ENCODE measurements around the gene ARL6IP4. TPM values are rescaled to one million over a fixed set of nuclear protein-coding genes. Genes with fewer than 3 reads are reported as not detected.

Gene ARL6IP4
- total and polyA plus RNA-seq, 2 of the 4 experiments (the other 2 are of a cell fraction), result 161 to 254 TPM

DNA sequence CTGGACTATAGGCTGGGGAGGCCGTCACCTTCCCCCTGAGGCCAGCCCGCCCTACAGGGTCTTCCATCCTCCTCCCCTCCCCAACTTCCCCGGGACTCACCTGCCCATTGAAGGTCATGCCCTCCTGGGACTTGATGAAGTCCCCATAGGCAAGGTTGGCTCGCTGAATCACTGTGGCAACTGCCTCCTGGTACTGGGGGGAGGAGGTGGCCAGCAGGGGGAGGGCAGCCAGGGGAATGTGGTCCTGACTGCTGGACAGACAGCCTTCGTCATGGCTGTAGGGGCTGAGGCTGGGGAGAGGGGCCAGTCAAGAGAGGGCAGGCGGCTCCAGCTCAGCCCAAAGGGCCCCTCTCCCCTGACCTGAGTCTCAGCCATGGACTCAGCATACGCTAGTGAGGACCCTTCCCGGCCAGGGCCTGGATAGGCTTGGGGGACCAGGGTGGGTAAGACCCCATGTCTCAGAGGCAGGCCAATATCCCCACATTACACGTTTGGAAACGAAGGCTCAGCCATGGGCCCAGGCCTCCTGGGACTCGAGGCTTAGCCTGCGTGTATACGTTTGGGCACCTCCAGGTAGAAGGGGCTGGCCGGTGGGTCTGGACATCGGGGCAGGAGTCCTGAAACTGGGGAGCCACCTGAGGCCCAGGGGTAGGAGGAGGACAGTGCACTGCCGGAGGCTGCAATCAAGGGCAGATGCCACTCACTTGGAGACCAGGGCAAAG is 16.3 kb downstream of the ARL6IP4 start:
- H2BK5ac ChIP-seq (ENCODE audit: low read depth, low read length, poor library complexity, severe bottlenecking), result no peak overlapping the region
- H2AK9ac ChIP-seq (replicated peaks; ENCODE audit: low read depth, low read length, poor library complexity), result no peak overlapping the region
- no peaks in the 10 kb centered on the region for H3K9me3 ChIP-seq (ENCODE audit: control insufficient read depth, insufficient read depth, low read length)
- in situ Hi-C loops (cut with MboI; ENCODE audit: low sequenced_read_pairs), result no loop called here
- H3K9me1 ChIP-seq (ENCODE audit: insufficient read depth, low read length), result no peaks in the 10 kb centered on the region
- no peak overlapping the region for H2AFZ ChIP-seq (replicated peaks; ENCODE audit: low read length, poor library complexity)
- no peak overlapping the region for H3K14ac ChIP-seq (replicated peaks; ENCODE audit: low read depth, low read length)
- no peak overlapping the region for H2BK15ac ChIP-seq (ENCODE audit: low read depth, low read length)
- BruUV-seq (replicated peaks), result no TSS peak
- H3K18ac ChIP-seq (ENCODE audit: low read depth, low read length), result no peak overlapping the region
- H3K56ac ChIP-seq (ENCODE audit: extremely low read depth, insufficient read depth, low read length), result no peak overlapping the region
- no peaks in the 10 kb centered on the region; the same call in 1 of the 2 replicates for H4K20me1 ChIP-seq (ENCODE audit: insufficient read depth, low read length)
- no peaks in the 10 kb centered on the region for H3K27me3 ChIP-seq (ENCODE audit: control insufficient read depth, insufficient read depth, low read length)
- ChIA-PET POLR2A (ENCODE audit: unreplicated experiment) (no interaction called here), CTCF (no interaction called here)
- no peak overlapping the region for H3K4ac ChIP-seq (ENCODE audit: low read depth, low read length)
- no peaks in the 10 kb centered on the region for H3K79me1 ChIP-seq (ENCODE audit: low read depth in 1 of 2, low read length in 2 of 2)
- H4K91ac ChIP-seq (ENCODE audit: insufficient read depth, low read depth, low read length), result no peak overlapping the region
- H2BK20ac ChIP-seq (ENCODE audit: low read depth, low read length), result no peak overlapping the region
- H3K9ac ChIP-seq (ENCODE audit: low read depth, low read length), result no peak overlapping the region
- H3K23ac ChIP-seq (ENCODE audit: low read depth, low read length), result no peak overlapping the region
- no peak overlapping the region for H2BK120ac ChIP-seq (ENCODE audit: low read depth, low read length)
- intact Hi-C loops (cut with micrococcal nuclease), result no loop called here
- H3K4me1 ChIP-seq (ENCODE audit: control insufficient read depth, insufficient read depth, low read length), result no peaks in the 10 kb centered on the region
- no peak overlapping the region for H3K4me2 ChIP-seq (ENCODE audit: low read depth, low read length)
- dilution Hi-C loops (cut with HindIII; ENCODE audit: low sequenced_read_pairs, unreplicated experiment), result loop anchor here (25.0 kb wide), 1 partner anchor 241 kb away; the partner anchor contains the start of genes MPHOSPH9 and MTRFR
- TF ChIP-seq POLR2A (IDR thresholded peaks at IDR 0.05; ENCODE audit: low read depth, low read length), result no peak
- no peak for TF ChIP-seq NFE2L2 (IDR thresholded peaks at IDR 0.05; ENCODE audit: low read depth, low read length)
- TF ChIP-seq RAD21 (IDR thresholded peaks at IDR 0.05; ENCODE audit: low read length), result no peak
- no peak for TF ChIP-seq MAFK (IDR thresholded peaks at IDR 0.05; ENCODE audit: low read depth, low read length)
- no peak for TF ChIP-seq MAZ (IDR thresholded peaks at IDR 0.05; ENCODE audit: borderline replicate concordance, low read depth, low read length)
- TF ChIP-seq BHLHE40 (IDR thresholded peaks at IDR 0.05; ENCODE audit: low read depth, low read length), result no peak
- no peak for TF ChIP-seq RCOR1 (IDR thresholded peaks at IDR 0.05; ENCODE audit: insufficient replicate concordance, low read length)
- 90% methylated on average over 3 of the region's 16 CpGs; no CpG with 5 or more reads in 1 of the 2 experiments for WGBS, 2 experiments (ENCODE audit: extremely low coverage in 2 of 2, insufficient read length in 1 of 2)
- H4K5ac ChIP-seq (ENCODE audit: low read depth, low read length), result no peak overlapping the region
- no peak for DNase-seq
- peaks cover 34% of the 10 kb centered on the region for H3K36me3 ChIP-seq (ENCODE audit: control insufficient read depth, insufficient read depth, low read length)
- H3K4me3 ChIP-seq (ENCODE audit: insufficient read depth, low read depth, low read length), result no peak overlapping the region
- no peak overlapping the region for H4K8ac ChIP-seq (ENCODE audit: low read depth in 2 of 2, low read length in 2 of 2)
- H3K27ac ChIP-seq (ENCODE audit: insufficient read depth, low read length), result no peak overlapping the region
- ATAC-seq (ENCODE audit: low read depth), result no peak
- H2AK5ac ChIP-seq (ENCODE audit: low read depth, low read length), result no peak overlapping the region

Measured in IMR-90 (cell line).